ENCODE results near the gene ANKMY2.

The ANKMY2 gene

GRCh38 chr7:16564909-16565426 is 80.6 kb downstream of the ANKMY2 start:
- TF ChIP-seq CTCF (IDR thresholded peaks at IDR 0.05; ENCODE audit: insufficient read depth, low read depth, low read length, missing control alignments) = peak; percentile 55
- no peak overlapping the region for H3K4me3 ChIP-seq (ENCODE audit: low read depth, low read length)
- peak; percentile 46 for DNase-seq (ENCODE audit: low read depth)

GRCh38 chr7:16564023-16564380 is 81.6 kb downstream of the ANKMY2 start:
- DNase-seq (ENCODE audit: low read depth) = no peak
- H3K4me3 ChIP-seq (ENCODE audit: low read depth, low read length) = no peak overlapping the region
- no peak for TF ChIP-seq CTCF (IDR thresholded peaks at IDR 0.05; ENCODE audit: insufficient read depth, low read depth, low read length, missing control alignments)

- DNase-seq (ENCODE audit: low read depth) = peak; percentile 11
- no peak overlapping the region for H3K4me3 ChIP-seq (ENCODE audit: low read depth, low read length)
- TF ChIP-seq CTCF (IDR thresholded peaks at IDR 0.05; ENCODE audit: insufficient read depth, low read depth, low read length, missing control alignments) = no peak
Observed at GRCh38 chr7:16563281-16564022, 82.1 kb downstream of the ANKMY2 start.

- no peak overlapping the region for H3K4me3 ChIP-seq (ENCODE audit: low read depth, low read length)
- DNase-seq (ENCODE audit: low read depth) = no peak
- TF ChIP-seq CTCF (IDR thresholded peaks at IDR 0.05; ENCODE audit: insufficient read depth, low read depth, low read length, missing control alignments) = no peak
Observed at GRCh38 chr7:16562456-16563220, 82.9 kb downstream of the ANKMY2 start.

- no peak for TF ChIP-seq CTCF (IDR thresholded peaks at IDR 0.05; ENCODE audit: insufficient read depth, low read depth, low read length, missing control alignments)
- no peak for DNase-seq (ENCODE audit: low read depth)
- H3K4me3 ChIP-seq (ENCODE audit: low read depth, low read length) = no peak overlapping the region
Observed at GRCh38 chr7:16561943-16562342, 83.6 kb downstream of the ANKMY2 start.

GRCh38 chr7:16559497-16560179 is 85.9 kb downstream of the ANKMY2 start:
- H3K4me3 ChIP-seq (ENCODE audit: low read depth, low read length) = no peak overlapping the region
- no peak for TF ChIP-seq CTCF (IDR thresholded peaks at IDR 0.05; ENCODE audit: insufficient read depth, low read depth, low read length, missing control alignments)
- DNase-seq (ENCODE audit: low read depth) = no peak
